Muscle of back (tissue), 11 donors: ENCODE data around the gene NT5C1B. TPM values are rescaled to one million over a fixed set of nuclear protein-coding genes. Genes with fewer than 3 reads are reported as not detected.

Source experiments
- DNase-seq, 3 donors: peaks; one replicate each; pipeline versions ENCODE4 v3.0.0 to v3.0.0-alpha.2; 2013
- polyA plus RNA-seq, 10 donors: library from polyadenylated mRNA; unstranded; fragments of 120-200 nt; gene quantifications; one replicate each; pipeline ENCODE4 v1.2.1, GENCODE V29; 2013; ENCODE audit not compliant: insufficient read length in 10 of 10

Gene NT5C1B
- polyA plus RNA-seq, 10 donors, result 0.17 to 0.73 (median 0.43) TPM; not detected in 1

DNA sequence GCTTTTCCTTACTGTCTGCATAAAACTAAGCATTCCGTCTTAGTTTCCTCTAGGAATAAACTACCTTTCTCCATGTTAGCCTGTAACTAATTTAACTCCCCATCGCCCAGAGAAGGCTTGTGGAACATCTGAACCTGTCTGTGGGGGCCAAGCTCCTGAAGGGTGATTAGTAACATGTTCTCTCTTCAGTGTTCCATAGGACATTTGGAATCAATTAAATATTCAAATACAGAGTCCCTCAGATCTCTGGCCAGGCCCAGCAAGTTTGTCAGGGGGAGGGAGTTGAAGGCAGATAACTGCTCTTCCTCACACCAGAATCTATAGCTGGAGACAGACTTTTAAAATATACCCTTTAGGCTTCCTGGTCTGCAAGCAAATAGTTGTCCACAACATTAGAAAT lies 37.7 kb downstream of the NT5C1B start:
- peak in 1 of 3 donors; percentile 10 for DNase-seq

DNA sequence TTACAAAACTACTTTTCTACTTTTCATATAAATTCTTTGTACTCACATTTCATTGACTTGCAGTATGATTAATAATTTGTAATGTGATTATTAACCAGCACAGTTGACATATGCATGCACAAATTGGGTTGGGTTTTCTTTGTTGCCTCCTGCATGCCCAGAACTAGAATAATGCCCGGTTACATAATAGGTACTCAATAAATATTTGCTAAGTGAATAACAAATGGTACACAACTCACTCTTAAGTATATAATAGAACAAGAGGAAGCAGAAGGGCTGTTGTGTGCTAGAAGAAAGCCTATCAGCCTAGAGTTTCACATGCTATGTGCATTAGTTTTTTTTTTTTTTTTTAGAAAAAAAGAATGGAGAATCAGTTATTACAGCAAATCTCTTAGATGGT lies 38.2 kb downstream of the NT5C1B start:
- DNase-seq, result no peak

DNA sequence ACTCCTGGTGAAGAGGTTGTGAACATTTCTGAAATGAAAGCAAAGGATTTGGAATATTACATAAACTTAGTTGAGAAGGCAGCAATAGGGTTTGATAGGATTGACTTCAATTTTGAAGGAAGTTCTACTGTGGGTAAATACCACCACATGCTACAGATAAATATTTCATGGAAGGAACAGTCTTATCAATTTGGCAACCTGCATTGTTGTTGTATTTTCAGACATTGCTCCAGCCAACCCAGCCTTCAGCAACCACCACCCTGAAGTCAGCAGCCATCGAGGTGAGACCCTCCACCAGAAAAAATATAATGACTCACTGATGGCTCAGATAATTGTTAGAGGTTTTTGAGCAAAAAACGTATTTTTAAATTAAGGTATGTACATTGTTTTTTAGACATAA lies 38.9 kb downstream of the NT5C1B start:
- no peak for DNase-seq

DNA sequence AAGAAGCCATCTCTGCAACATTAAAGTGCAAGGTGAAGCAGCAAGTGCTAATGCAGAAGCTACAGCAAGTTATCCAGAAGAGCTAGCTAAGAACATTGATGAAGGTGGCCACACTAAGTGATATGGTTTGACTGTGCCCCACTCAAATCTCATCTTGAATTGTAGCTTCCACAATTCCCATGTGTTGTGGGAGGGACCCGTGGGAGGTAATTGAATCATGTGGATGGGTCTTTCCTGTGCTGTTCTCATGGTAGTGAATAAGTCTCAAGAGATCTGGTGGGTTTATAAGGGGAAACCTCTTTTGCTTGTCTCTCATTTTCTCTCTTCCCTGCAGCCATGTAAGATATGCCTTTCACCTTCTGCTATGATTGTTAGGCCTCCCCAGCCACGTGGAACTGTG lies 40.3 kb downstream of the NT5C1B start:
- DNase-seq, result no peak

DNA sequence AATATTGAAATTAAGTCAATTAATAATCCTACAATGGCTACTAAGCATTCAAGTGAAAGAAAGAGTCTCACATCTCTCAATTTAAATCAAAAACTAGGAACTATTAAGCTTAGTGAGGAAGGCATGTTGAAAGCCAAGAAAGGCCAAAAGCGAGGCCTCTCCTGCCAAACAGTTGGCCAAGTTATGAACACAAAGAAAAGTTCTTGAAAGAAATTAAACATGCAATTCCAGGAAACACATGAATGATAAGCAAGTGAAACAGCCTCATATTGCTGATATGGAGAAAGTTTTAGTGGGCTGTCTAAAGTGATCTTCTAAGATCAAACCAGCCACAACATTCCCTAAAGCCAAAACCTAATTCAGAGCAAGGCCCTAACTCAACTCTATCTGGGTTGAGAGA lies 40.7 kb downstream of the NT5C1B start:
- DNase-seq, result no peak

DNA sequence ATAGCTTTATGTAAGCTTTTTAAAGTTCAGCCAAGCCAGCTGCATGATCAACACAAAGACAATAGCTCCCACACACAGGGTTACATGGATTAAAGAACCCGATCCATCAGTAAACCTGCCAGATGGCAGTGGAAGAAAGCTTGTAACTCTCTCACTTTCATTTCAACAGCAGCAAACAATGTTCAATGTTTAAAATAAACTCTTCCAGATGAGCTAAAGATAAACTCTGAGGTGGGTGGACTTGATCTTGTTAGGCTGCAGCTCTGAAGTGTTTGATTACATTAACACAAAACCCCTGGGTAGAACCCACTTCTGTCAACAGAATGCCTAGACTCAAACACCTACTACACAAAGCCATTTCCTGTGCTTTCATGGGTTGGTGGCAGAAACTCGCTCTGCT lies 42.8 kb downstream of the NT5C1B start:
- peak in 1 of 3 donors; percentile 37 for DNase-seq

DNA sequence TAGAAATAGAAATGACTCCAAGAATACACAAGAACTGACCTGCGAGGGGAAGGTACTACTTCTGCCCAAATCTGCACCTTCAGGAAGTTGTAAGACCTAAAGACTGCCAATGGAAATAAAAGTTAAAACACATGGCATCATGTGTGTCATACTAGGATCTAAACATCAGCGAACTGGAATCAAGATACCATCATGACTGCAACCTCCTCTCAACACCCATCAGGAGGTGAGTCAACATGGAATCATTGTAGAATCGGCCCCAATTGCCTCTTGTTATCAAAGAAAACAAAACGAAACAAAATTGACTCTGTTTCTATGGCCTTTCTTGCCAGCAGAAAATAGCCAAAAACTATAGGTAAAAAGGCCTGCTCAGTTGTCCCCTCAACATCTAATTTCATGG lies 44.0 kb downstream of the NT5C1B start:
- no peak for DNase-seq

DNA sequence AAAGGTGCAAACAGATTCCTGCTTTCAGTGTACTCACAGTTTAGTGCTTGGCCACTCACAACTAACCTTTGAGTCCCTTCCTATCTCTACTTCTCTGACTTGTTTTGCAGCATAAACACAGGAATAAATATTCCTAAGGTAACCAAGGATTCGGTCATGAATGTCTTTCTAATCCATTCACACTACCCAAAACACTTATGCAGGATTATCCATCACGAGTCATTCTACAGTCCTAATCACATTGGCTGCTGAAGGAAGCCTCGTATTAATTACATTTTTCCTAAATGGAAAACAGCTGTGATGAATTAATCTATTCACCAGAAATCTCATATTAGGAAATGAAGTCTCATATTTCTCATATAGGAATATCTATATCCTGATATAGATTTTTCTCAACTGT lies 45.2 kb downstream of the NT5C1B start:
- DNase-seq, result no peak

DNA sequence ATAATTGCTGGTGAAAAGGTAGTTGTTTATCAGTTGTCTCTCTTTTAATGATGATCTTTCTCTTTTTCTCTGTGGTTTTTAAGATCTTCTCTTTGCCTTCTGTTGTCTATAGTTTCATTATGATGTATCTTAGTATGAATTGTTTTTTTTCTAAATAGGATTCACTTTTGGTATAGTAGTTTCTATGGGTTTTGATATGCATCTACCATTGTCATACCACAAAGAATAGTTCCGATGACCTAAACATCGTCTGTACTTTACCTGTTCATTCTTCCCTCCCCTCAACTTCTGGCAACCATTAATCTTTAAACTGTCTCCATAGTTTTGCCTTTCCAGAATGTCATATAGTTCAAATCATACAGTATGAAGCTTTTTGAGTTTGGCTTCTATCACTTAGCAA lies 48.5 kb downstream of the NT5C1B start:
- DNase-seq, result no peak

DNA sequence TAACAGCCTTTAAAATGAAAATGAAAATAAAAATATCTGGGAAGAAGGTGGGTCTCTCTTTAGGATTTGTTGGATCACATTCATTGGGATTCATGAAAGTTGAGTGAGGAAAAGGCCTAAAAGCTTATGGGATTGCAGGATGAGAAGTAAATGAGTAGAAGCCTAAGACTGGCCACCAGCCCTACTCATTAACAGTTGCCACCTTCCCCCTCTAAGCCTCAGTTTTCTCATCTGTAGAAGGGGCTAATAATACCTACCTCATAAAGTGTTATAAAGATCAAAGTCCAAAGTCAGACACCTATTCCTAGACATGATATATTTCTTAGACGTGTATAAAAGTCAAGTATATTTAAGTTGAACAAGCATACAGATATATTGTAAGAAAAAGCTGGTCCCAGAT lies 52.7 kb downstream of the NT5C1B start:
- no peak for DNase-seq

DNA sequence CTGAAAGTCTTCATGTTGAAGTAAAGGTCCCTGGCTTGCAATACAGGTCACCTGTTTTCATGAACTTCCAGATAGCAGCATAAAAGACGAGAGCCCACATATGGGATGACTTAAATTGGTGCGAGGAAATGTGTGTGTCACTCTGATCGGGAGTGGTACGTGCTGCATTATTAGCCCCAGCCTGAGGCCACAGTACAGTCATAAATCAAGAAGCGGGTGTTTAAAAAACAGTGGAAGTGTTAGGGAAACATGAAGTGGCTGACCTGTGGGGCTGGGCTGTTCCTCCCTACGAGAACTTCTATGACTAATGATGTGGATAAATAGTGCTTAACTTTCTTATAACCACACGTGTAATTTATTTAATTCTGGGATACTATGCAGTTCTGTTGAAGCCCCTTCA lies 53.3 kb downstream of the NT5C1B start:
- no peak for DNase-seq

DNA sequence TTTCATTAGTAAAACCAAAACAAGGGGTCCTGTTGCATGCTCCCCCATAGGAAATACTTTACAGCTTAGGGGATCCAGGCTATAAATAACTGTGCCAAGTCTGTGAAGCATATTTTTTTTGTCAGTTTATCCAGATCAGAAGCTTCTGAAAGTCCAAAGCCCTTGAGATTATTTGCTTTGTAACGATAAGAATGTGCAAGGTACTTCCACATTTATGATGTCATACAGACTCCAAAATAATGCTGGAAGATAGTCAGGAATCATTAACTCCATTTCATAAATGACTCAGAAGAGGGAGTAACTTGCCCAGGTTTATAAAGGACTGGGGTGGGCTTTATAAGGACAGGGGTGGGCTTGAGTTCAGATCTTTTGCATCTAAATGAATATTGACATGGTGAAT lies 58.2 kb downstream of the NT5C1B start:
- no peak for DNase-seq

DNA sequence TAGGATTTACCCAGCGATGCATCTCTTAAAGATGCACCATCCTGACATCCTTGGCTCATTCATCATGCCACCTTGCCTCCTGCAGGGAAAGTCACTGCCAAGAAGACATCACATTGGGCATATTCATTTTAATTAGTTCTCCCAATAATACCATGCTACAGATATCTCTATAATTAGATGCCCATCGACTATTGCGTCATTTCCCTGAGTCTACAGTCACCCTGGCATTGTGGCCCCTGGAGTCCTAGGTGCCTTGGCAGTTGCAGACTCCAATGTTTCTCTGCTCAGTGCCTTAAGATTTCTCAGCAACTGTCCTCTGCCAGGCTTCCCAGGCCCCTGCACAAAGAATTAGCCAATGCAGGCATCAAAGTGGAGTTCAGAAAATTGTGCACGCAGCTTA lies 61.5 kb downstream of the NT5C1B start:
- no peak for DNase-seq

DNA sequence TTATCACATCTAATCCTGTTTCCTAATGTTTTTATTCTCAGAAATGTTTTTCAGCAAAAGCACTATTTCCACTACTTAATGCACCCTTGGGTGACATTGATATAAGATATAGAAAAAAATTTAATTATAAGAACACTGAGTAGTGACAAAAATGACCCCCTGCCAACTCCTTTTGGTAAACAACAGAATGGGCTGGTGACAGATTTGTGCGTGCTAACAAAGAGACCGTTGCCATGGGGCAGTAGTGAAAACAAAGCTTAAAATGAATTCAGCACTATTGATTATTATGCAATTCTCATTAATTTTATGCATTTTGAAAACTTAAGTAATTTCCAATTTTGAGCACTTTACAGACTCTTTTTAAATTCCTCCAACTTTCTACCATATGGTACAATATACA lies 62.0 kb downstream of the NT5C1B start:
- DNase-seq, result no peak

DNA sequence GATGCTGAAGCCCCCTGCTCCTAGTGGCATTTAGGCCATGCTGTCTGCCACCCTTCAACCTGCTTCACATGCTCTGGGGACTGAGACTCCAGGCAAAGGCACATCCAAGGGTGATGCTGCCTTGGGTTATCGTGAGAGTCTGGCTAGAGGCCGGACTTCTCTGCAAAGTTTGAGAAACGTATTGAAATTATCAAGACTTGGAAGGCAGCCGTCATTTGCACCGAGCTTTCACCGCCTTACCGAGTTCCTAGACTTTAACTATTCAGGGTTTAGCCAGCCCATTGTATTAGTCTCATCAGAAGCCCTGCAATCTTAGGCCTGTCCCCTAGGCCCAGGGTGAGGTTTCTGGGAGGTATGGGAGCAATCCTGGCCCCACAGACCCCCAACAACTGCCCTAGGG lies 62.9 kb downstream of the NT5C1B start:
- peak in 1 of 3 donors; percentile 71 for DNase-seq

DNA sequence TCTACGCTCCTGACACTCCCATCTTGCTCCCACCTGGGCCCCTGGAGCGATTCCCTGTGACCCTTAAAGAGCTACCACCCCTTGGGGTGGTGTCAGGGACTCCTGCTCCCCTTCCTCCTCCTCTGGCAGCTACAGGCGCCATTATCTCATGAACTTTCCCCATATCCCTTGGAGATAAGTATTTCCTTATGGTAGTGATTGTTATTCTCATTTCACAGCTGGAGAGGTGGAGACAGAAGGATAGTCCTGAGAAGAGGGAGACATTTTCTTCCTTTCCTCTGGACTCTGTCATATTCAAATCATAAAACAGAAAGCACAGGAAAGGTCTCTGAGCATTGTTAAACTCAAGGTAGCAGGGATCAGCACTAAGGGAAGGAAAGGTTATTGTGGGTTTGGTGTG lies 63.5 kb downstream of the NT5C1B start:
- peak in 1 of 3 donors; percentile 58 for DNase-seq

DNA sequence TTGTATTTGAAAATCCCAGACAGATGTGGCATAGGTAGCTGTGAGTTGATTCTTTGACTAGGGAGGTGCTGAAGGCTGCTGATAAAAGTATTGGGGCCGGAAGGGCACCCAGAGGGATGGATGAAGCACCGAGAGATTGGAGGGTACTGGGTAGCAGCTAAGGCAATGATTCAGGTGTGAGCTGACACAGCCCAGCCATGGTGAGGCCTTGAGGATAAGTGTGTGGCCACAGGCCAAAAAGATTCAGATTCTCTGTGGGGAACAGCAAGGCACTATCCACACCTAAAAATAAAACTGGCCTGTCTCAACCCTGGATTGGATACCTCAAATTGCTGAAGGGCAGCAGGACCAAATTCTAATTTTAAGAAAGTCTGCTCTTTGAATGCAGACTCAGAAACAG lies 64.1 kb downstream of the NT5C1B start:
- no peak for DNase-seq

DNA sequence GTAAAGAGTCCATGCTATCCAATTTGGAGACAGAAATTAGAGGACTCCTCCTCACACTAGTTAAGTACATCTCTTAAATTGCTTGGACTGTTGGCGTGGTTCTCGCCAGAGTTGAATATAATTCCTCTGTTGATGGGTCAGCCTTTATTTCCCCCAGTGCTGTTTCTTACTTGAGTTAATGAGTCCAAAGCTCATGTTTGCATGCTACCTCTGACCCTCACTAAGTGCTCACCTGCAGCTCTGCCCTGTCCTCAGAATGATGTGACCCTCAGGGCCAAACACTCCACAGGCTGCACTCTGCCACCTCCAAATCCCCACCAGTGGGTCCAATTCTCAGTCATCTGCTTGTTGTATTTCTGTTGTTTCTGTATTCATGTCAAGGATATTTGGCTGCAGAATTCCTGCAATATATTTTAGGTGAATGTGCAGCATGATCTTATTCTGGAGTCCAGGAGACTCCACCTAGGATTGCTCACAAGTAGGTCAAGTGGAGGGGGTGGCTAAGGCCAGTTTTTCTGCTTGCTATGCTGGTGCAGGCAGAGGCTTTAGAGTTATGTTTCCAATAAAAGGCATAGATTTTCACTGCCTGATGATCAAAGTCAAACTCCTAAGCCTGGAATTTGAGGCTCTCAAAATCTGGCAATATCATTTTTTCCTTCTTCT lies 66.8 kb downstream of the NT5C1B start:
- DNase-seq, result no peak

DNA sequence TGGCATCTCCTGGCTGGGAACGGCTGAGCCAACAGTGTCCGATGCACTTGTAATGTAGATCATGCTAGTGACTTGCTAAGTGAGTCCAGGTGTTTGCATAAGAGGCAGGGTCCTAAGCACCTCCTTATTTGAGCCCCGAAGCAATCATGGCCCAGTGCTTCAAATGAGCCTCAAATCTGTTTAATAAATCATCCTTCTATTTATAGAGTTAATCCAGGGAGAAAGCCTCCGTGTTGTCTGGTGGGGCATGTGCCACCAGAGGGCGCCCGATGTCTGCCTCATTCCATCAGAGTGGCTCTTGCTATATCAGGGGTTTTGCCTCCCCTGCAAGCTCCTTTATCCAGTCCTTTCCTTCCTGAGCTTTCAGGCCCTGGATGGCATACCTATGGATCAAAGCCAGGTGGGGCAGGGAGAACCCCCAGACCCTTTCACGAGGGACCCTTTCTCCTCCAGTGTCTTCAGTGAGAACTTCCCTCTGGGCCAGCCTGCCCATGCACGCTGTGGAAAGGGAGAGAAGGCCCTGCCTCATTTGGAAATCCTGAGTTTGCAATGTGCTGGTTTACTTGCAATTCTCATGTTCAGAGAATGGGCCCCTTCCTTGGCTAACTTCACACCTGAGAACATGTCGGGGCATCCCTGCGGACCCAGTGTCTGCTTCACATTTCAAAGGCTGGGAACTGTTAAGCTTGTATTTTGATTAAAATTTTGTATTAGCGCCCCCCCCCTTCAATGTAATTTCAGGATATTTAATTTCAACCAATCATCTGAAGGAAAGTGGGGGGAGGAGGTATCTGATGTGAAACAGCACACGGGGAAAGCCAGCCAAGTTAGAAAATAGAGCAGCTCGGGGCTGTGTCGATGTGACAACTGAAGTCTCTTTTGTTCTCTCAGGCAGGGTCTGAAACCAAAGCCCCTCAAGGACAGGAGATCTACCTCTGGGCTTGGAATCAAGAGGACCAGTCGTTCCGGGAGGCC lies 68.6 kb downstream of the NT5C1B start:
- peak; percentile 69 to 93 (median 83) for DNase-seq

DNA sequence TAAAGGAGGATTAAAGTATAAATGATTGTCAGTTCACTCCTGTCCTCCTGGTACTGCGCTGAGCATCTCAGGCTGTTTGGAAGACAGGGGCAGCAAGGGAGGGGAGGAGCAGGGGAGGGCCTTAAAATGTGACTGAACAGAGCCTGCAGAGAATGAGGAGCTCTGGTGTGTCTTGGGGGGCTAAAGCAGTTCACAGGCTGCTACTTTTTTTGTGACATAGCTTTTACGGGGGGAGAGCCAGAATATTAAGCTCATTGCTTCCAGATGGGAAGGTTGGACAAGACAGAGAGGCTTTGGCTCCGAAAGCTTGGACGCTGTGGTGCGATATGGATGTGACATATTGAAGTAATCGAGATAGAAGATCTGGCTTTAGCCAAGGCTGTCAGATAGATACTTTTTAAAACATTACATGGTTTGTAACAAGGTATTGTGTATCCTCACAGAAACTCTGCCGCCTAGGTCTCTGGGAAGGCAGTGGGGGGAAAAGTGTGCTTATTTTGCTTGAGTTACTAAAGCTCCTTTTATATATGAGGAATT lies 69.4 kb downstream of the NT5C1B start:
- peak; percentile 75 to 96 (median 89) for DNase-seq

DNA sequence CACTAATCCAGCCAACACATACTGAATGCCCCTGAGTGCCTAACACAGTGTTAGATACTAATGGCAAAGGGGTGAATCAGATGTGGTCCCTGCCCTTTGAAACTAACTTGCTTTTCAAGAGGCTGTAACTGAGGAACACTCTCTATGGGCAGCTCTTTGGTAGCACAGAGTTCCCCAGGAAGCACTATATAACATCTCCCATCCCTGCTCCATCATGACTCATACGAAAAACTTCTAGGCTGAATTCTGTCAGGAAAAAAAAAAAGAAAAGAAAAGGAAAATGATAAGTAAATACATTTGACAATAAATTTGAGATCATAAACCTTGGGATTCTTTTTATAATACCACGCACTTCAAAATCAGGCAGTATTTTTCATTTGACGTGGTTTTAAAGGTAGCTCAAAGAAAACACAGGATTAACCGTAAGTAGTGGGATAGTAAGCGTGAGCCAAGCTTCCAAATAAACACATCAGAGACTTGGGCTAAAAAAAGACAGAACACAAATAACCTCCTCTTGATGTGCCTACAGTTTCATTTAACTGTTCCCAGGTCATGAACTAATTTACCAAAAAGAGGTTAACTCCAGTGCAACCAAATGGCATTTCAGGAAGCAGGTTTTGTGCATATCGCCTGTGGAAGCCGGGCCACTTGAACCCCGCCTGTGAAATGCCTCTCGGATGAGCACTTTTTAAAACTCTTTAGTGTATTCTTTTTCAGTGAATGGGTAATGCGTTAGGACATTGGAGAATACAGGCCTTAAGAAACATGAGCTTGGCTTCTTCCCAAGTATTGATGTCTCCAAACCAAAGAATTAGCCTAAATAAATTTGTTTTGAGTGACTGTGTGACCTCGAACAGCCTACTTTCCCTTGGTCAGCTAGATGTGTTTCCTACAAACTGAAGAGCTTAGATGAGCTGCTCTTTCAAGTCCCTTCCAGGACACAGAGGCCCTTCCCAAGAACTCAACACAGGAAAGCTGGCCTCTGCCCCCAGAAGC lies 71.0 kb downstream of the NT5C1B start:
- no peak for DNase-seq

DNA sequence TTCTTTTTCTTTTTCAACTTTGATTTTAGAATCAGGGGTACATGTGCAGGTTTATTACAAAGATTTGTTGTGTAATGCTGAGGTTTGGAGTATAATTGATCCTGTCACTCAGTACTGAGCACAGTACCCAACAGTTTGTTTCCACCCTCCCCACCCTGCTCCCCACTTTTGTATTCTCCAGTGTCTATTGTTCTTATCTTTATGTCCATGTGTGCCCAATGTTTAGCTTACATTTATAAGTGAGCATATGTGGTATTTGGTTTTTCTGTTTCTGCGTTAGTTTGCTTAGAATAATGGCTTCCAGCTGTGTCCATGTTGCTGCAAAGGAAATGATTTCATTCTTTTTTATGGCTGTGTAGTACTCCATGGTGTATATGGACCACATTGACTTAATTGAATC lies 72.0 kb downstream of the NT5C1B start:
- DNase-seq, result no peak
